ENCODE results near the gene TOP3B. TPM values are rescaled to one million over a fixed set of nuclear protein-coding genes. Genes with fewer than 3 reads are reported as not detected.

The TOP3B gene
- total RNA-seq, 4 donors from 2014 or later = 16.6 to 27.3 (median 22.8) TPM

GRCh38 chr22:21970800-21971617 lies 11.6 kb downstream of the TOP3B start:
- TF ChIP-seq CTCF (IDR thresholded peaks at IDR 0.05; ENCODE audit: low read depth) = no peak

GRCh38 chr22:21970037-21970799 lies 12.4 kb downstream of the TOP3B start:
- no peak for TF ChIP-seq CTCF (IDR thresholded peaks at IDR 0.05; ENCODE audit: low read depth)

- TF ChIP-seq CTCF (IDR thresholded peaks at IDR 0.05; ENCODE audit: low read depth) = no peak
Observed at GRCh38 chr22:21968452-21969129, 14.0 kb downstream of the TOP3B start.

- TF ChIP-seq CTCF (IDR thresholded peaks at IDR 0.05; ENCODE audit: low read depth) = no peak
Observed at GRCh38 chr22:21967693-21968271, 14.8 kb downstream of the TOP3B start.

- TF ChIP-seq CTCF (IDR thresholded peaks at IDR 0.05; ENCODE audit: low read depth) = no peak
Observed at GRCh38 chr22:21966643-21967516, 15.7 kb downstream of the TOP3B start.

GRCh38 chr22:21965762-21966288 lies 16.8 kb downstream of the TOP3B start:
- TF ChIP-seq CTCF (IDR thresholded peaks at IDR 0.05; ENCODE audit: low read depth) = no peak
